Activated CD8-positive, alpha-beta memory T cell treated with anti-CD3 and anti-CD28 coated beads, Interleukin-2, amount 50 U/mL, for 48 hours (primary cell): ENCODE measurements around the gene PLEKHA5.
A peak's percentile ranks its signal among the peaks of the same experiment; 100 is the strongest.

Experiments
- DNase-seq: peaks from one replicate; pipeline ENCODE4 v3.0.0-alpha.2; 2020

Gene PLEKHA5

DNA sequence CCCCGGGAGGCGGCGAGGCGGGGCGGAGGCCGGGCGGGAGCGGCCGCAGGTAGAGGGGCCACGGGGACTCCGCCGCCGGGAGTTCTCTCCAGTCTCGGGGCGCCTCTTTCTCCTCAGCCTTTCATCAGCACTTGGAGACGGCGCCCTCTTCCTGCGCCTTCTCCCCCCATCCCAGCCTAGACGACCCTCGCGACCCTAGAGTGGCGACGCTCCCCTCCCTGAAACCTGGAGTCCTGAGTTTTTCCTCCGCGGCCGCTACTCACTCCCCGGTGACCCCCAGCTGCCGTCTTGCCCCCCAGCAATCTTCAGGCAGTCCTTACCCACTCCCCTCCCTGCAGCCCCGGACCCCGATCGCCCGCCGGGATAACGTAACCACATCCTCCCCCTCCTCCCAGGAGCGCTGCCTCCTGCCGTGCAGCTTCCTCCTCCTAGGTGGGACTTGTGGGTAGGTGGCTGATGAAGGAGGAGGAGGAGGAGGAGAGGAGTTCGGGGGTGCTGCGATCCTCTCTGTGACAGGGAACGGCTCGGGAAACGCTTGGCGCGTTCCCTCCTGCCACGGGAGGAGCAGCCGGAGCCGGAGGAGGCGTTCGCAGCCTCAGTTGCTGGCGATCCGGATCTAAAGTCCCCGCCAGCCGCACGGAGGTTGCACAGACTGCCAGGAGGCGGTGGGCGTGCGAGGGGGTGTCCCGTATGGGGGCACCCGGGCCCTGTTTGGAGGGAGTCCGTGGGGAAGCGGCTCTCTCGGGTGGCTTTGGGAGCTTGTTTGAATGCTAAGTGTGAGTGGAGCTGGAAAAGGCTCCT lies 891 bp downstream of the PLEKHA5 start:
- peak; percentile 56 for DNase-seq

- DNase-seq, result no peak
These were observed 1.5 kb downstream of the PLEKHA5 start for GRCh38 chr12:19131025-19131444.

GRCh38 chr12:19138551-19138950 lies 9.0 kb downstream of the PLEKHA5 start:
- no peak for DNase-seq

DNA sequence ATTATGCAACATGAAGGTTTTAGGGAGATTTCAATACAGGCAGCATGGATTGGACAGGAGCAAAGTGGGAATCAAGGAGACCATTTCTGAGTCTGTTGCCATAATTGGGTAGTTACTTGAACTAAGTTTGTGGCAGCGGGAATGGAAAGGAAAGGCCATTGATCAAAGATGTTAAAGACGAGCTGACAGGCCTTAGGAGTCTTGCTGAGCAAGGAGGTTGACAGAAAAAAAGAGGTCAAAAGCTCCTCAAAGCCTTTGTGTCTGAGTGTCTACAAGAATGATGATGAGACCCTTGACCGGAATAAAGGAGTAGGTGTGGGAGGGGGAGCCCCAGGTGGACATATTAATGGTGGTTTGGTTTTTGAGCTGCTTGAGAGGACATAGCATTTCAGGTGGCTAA lies 9.4 kb downstream of the PLEKHA5 start:
- no peak for DNase-seq

DNA sequence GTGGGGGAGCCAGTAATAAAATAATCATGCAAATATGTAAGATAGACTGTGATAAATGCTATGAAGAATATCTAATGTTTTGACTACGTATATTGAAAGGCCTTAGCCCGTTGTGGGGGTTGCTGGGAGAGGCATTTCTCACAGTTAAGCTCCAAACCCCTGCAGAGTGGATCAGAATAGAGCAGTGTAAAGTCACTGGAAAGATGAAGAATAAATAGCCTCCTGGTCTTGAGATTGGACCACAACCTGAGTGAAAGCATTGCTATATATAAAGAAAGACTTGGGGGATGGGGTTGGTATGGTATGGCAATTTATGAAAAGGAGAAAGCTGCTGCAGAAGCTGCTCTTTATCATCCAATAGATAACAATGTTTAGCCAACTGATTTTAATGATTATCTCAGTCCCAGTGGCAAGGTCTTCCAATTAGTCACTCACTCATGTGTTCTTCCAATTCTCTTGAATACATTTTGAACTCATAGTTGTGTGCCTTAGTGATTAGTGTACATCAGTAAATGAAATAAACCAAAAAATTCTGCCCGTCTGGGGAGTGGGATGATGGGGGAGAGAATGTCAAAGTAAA lies 10.2 kb downstream of the PLEKHA5 start:
- no peak for DNase-seq

GRCh38 chr12:19140381-19141236 lies 11.1 kb downstream of the PLEKHA5 start:
- no peak for DNase-seq

DNA sequence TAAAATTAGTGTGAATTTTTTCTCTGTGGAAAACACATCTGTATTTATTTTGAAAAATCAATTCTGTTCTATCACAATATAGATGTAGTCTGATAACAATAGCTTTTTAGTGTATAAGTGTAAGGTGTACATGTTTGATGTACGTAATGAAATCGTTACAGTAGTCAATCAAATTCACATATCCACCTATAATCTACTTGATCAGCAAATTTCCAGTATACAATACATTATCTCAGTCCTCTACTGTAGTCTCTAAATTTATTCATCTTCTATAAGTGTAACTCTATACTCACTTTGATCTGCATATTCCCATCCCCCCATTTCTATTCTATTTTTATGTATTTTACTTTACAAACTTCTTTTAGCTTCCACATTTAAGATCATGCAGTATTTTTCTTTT lies 13.0 kb downstream of the PLEKHA5 start:
- no peak for DNase-seq

DNA sequence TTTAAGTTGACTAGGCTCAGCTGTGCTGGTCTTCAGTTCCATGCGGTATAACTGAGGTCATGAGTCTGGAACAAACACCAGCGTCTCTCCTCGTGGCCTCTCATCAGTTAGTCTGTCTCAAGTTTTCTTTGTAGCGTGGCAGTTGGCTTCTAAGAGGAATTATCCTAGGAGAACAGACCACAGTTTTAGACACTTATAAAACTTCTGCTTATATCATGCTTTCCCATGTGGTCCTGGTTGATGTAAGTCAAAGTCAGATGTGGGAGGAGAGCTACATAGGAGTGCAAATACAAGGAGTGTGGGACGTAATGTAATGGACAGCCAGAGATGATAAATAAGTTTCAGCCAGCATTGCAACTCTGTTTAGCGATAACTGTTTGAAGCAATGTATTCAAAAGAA lies 14.8 kb downstream of the PLEKHA5 start:
- DNase-seq, result no peak

- no peak for DNase-seq
These were observed 15.5 kb downstream of the PLEKHA5 start for GRCh38 chr12:19144985-19145384.

DNA sequence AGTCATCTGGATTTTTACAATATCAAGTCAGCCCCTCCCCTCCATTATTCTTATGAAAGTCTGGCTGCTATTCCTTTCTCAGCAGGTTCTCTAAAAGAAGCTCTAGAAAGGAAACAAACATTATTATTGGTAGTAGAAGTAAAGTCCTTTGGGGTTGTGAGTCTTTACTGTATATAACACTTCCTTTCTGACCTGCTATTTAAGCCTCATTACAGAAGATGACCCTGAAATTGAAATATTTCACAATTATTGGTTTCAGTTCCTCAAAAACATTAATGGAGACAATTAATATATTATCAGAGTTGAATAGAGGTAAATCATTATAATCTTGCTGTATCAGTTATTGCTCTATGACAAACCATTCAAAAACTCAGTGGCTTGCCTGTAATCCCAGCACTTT lies 19.3 kb downstream of the PLEKHA5 start:
- DNase-seq, result no peak

DNA sequence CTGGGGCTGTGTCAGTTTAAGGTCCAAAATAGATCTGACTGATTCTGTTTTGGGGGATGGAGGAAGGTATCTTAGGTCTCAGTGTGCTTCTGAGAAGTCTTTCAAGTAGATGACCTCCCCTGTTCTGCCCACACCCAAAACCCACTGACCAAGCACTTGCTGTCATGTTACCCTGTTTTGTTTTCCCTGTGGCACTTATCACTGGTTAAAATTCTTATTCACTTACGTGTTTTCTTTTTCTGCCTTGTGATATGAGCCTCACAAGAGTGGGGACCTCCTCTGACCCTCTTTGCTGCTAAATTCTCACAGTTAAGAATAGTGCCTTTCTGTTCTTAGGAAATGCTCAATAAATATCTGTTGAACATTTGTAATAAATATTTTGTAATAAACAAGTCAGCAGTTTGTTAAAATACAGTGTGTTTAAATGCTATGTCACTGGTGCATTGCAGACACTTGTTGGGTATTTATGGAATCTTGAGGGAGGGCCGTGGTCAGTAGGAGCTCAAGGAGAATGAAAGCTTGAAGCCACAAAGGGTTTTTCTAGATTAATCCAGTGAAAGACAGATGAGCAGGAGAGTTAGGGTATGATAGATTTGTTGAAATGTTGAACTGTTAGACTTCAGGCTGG lies 20.9 kb downstream of the PLEKHA5 start:
- DNase-seq, result no peak

DNA sequence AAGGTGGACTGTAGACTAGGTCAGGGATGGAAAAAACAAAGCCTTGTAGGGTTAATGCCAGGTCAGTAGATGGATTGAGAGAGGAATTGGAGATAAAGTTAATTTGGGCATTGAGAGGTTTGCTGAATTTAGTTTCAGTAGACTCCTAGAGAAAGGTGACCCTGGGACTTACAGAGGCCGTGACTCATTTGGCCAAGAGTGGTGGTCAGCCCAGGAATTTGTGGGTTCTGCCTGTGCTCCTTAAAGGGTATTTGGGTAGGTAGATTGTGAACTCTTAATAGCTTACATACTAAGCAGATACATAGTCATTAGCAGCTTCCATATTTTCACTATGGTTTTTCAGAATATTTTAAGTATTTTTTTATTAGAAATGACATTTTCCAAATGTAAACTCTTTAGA lies 21.8 kb downstream of the PLEKHA5 start:
- DNase-seq, result no peak

GRCh38 chr12:19153396-19153795 lies 23.9 kb downstream of the PLEKHA5 start:
- no peak for DNase-seq

GRCh38 chr12:19154686-19155085 lies 25.2 kb downstream of the PLEKHA5 start:
- no peak for DNase-seq

- no peak for DNase-seq
These were observed 26.6 kb downstream of the PLEKHA5 start for GRCh38 chr12:19155981-19156734.

GRCh38 chr12:19158923-19159322 lies 29.4 kb downstream of the PLEKHA5 start:
- no peak for DNase-seq

DNA sequence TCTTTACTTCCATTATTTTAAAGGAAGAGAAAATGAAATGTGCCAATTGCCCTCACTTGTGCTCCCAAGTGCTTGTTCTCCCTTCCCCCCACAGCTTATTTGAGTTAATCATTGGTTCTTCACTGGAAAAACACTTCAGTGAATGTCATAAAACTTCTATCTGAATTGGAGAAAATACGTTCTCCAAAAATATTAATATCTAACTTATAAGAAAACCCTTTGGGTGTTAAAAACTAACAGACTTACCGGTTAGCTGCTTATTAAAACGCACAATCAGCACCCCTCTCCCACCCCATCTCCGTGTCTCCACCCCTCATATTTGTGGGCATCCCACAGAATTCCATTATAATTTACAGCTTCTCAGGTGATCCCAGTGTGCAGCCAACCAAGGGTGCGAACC lies 31.7 kb downstream of the PLEKHA5 start:
- no peak for DNase-seq

DNA sequence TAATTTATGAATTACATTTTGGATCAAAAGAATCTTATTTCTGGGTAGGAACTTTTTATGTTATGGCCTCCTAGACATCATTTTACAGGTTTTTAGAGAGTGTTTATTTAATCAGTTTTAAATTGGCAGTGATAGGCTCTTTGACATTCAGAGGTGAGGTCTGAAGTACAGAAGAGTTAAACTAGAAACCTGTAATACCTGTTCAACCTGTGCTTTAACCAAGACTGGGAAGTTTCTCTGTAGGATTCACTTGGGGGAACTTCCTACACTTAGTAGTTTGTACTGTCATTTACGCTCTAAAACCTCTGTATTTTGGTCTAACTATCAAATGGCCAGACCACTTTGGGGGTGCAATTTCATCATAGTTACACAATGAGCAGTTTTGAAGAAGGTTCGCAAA lies 35.9 kb downstream of the PLEKHA5 start:
- DNase-seq, result no peak

DNA sequence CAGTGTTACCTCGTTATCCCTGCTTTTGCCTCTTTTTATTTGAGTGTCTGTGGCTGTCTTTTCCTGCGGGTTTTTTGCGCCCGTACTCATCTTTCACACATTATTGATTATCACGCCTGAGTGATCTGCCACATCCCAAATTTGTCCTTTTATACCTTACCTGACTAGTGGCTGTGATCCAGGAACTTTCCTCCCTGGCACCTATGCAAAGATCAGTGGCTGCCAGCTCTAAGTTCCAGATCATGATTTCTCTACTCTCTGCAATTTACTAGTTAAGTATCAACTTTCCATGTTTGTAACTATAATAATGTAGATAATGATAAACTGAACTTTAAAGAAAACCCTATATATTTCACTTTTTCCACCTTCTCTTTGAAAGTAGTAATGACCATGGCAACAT lies 36.9 kb downstream of the PLEKHA5 start:
- DNase-seq, result no peak

GRCh38 chr12:19166956-19167355 lies 37.4 kb downstream of the PLEKHA5 start:
- no peak for DNase-seq

GRCh38 chr12:19167708-19168107 lies 38.2 kb downstream of the PLEKHA5 start:
- DNase-seq, result no peak

DNA sequence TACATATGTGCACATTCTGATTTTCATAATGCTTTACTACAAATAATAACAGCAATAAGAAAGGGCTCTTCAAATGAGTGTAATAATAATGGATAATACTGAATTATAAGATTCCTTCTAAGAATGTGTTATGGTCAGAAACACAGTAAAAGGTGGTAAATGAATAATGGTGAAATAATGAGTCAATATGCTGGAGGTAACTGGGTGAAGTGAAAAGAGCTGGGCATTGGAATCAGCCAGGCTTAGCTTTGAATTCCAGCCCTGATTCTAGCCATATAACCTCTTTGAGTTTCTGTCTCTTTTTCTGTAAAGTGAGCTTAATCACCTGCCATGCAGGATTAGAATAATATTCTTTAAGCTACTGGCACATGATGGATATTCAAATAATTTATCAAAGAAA lies 39.1 kb downstream of the PLEKHA5 start:
- DNase-seq, result no peak

- no peak for DNase-seq
These were observed 39.7 kb downstream of the PLEKHA5 start for GRCh38 chr12:19169222-19169621.
